RWPE2 (cell line): ENCODE data around the gene PPP6R1.

Source experiments
- ATAC-seq: fragments of 200-7000 bp; cut with Tn5 transposase; 3 replicates; pipeline ENCODE4 v1.9.1; 2021; ENCODE audit warnings: low read depth
- DNase-seq: peaks from one replicate; pipeline ENCODE4 v3.0.0-alpha.2; 2020; ENCODE audit warnings: low spot score
- H3K27ac ChIP-seq: fragments of 450-650 bp; 2 replicates; pipeline ENCODE4 v1.5.1; 2017; ENCODE audit warnings: mild to moderate bottlenecking; ENCODE audit not compliant: poor library complexity, severe bottlenecking
- H3K27me3 ChIP-seq: fragments of 250-450 bp; sonication (Bioruptor Pico); 2 replicates; pipeline ENCODE4 v1.5.1; 2021; ENCODE audit warnings: mild to moderate bottlenecking, moderate library complexity; ENCODE audit not compliant: insufficient read depth, poor library complexity, severe bottlenecking
- H3K36me3 ChIP-seq: fragments of 250-450 bp; sonication (Bioruptor Pico); 2 replicates; pipeline ENCODE4 v1.5.1; 2020; ENCODE audit warnings: low read depth, mild to moderate bottlenecking, moderate library complexity
- H3K4me1 ChIP-seq: fragments of 250-450 bp; sonication (Bioruptor Pico); 2 replicates; pipeline ENCODE4 v1.5.1; 2021; ENCODE audit warnings: mild to moderate bottlenecking, moderate library complexity; ENCODE audit not compliant: insufficient read depth, poor library complexity, severe bottlenecking
- H3K4me3 ChIP-seq: fragments of 250-450 bp; sonication (Bioruptor Pico); 2 replicates; pipeline ENCODE4 v1.5.1; 2021; ENCODE audit warnings: mild to moderate bottlenecking, moderate library complexity; ENCODE audit not compliant: severe bottlenecking
- H3K9me3 ChIP-seq: fragments of 250-450 bp; sonication (Bioruptor Pico); 2 replicates; pipeline ENCODE4 v1.5.1; 2021; ENCODE audit warnings: mild to moderate bottlenecking, moderate library complexity; ENCODE audit not compliant: severe bottlenecking
- TF ChIP-seq, protein P1 (sequence below): fragments of 450-650 bp; IDR thresholded peaks from one replicate; pipeline ENCODE4 v1.5.1; 2017; ENCODE audit warnings: mild to moderate bottlenecking, moderate library complexity; ENCODE audit not compliant: poor library complexity, severe bottlenecking

Gene PPP6R1, protein sequence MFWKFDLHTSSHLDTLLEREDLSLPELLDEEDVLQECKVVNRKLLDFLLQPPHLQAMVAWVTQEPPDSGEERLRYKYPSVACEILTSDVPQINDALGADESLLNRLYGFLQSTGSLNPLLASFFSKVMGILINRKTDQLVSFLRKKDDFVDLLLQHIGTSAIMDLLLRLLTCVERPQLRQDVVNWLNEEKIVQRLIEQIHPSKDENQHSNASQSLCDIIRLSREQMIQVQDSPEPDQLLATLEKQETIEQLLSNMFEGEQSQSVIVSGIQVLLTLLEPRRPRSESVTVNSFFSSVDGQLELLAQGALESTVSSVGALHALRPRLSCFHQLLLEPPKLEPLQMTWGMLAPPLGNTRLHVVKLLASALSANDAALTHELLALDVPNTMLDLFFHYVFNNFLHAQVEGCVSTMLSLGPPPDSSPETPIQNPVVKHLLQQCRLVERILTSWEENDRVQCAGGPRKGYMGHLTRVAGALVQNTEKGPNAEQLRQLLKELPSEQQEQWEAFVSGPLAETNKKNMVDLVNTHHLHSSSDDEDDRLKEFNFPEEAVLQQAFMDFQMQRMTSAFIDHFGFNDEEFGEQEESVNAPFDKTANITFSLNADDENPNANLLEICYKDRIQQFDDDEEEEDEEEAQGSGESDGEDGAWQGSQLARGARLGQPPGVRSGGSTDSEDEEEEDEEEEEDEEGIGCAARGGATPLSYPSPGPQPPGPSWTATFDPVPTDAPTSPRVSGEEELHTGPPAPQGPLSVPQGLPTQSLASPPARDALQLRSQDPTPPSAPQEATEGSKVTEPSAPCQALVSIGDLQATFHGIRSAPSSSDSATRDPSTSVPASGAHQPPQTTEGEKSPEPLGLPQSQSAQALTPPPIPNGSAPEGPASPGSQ

DNA sequence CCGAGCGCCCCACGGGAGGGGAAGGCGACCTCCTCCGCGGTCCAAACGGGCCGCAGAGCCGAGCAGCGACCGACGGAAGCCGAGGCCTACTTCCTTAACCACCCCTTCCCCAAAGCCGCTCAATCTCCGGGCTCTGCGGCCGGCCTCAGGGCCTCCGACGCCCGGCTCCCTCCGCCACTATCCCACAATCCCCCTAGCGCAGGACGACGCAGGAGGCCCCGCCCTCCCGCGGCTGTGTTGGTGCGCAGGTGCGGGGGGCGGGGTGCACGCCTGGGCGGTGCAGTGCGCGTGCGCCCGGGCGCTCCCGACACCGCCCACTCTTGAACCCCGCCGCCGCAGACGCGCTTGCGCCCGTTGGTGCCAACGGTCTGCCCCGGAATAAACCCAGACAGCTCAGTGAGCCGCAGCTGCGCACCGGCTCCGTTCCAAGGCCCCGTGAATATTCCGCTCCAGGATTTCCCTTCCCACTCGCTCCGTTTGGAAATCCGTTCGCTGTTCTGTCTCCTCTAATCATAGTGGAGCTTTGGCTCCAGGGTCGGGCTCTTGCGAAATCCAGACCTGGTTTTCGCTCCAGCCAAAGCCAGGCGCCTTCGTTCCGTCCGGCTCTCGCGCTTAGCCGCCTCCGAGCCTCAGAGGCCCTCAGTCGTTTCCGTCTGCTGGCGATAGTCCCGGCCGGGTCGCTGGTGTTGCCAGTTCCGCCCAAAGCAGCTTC lies at the start of gene PPP6R1:
TSS of gene PPP6R1 (minus strand) at position 190 of the 712 bp plus-strand sequence. CDS start 11,914 bp downstream, outside the sequence.
- H3K27ac ChIP-seq = peak within 1 kb of the TSS; percentile 88
- peak; percentile 87 for ATAC-seq
- H3K9me3 ChIP-seq = no peaks in the 10 kb centered on the region
- peak within 1 kb of the TSS; percentile 66 for H3K4me3 ChIP-seq
- peaks cover 16% of the 10 kb centered on the region for H3K4me1 ChIP-seq
- peaks cover 6% of the 10 kb centered on the region for H3K36me3 ChIP-seq
- TF ChIP-seq, protein P1, sequence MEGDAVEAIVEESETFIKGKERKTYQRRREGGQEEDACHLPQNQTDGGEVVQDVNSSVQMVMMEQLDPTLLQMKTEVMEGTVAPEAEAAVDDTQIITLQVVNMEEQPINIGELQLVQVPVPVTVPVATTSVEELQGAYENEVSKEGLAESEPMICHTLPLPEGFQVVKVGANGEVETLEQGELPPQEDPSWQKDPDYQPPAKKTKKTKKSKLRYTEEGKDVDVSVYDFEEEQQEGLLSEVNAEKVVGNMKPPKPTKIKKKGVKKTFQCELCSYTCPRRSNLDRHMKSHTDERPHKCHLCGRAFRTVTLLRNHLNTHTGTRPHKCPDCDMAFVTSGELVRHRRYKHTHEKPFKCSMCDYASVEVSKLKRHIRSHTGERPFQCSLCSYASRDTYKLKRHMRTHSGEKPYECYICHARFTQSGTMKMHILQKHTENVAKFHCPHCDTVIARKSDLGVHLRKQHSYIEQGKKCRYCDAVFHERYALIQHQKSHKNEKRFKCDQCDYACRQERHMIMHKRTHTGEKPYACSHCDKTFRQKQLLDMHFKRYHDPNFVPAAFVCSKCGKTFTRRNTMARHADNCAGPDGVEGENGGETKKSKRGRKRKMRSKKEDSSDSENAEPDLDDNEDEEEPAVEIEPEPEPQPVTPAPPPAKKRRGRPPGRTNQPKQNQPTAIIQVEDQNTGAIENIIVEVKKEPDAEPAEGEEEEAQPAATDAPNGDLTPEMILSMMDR = no peak
- DNase-seq = peak; percentile 94
- H3K27me3 ChIP-seq = no peaks in the 10 kb centered on the region

DNA sequence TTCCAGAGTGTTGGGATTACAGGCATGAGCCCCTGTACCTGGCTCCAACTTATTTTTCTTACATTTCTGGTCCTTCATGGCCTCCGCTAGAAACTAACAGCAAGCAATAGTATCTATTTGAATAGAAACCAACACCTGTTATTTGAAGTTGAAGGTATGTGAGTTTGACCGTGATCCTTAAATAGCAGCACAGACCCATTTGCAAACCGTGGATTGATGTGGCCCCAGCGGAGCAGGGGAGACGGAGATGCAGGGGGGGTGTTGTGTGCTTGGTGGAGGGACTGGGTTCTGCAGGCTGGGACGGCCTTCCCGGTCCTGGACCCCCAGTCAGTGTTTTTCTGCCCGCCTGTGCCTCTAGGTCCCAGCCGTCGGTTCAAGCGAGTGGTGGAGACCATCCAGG lies 49.5 kb upstream of the PPP6R1 start:
- Histone ChIP-seq H3K27me3 (no peaks in the 10 kb centered on the region), H3K9me3 (no peaks in the 10 kb centered on the region), H3K27ac (no peak overlapping the region), H3K36me3 (peaks cover 11% of the 10 kb centered on the region), H3K4me1 (no peaks in the 10 kb centered on the region), H3K4me3 (no peak overlapping the region)
- no peak for DNase-seq
- TF ChIP-seq, protein P1 = no peak
- ATAC-seq = no peak

DNA sequence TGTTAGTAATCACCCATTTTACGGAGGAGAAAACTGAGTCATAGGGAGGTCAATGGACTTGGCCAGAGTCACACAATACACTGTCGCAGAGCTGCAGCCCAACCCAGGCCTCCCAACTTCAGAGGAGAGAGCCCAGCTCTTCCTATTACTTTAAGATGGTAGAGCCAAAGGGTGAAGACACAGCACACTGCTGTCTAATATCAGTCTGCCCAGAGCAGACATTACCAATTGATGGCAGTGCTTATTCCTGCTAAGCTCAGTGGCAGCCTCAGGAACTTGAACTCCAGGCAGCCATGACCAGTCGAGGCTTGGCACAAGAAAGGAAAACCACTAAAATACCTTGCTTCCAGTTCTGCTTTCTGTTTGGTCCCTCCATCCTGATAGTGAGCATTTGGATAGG lies 47.9 kb upstream of the PPP6R1 start:
- Histone ChIP-seq H3K36me3 (peaks cover 11% of the 10 kb centered on the region), H3K4me1 (no peaks in the 10 kb centered on the region), H3K27ac (no peak overlapping the region), H3K9me3 (no peaks in the 10 kb centered on the region), H3K4me3 (no peak overlapping the region), H3K27me3 (no peaks in the 10 kb centered on the region)
- ATAC-seq = no peak
- DNase-seq = no peak
- TF ChIP-seq, protein P1 = no peak

DNA sequence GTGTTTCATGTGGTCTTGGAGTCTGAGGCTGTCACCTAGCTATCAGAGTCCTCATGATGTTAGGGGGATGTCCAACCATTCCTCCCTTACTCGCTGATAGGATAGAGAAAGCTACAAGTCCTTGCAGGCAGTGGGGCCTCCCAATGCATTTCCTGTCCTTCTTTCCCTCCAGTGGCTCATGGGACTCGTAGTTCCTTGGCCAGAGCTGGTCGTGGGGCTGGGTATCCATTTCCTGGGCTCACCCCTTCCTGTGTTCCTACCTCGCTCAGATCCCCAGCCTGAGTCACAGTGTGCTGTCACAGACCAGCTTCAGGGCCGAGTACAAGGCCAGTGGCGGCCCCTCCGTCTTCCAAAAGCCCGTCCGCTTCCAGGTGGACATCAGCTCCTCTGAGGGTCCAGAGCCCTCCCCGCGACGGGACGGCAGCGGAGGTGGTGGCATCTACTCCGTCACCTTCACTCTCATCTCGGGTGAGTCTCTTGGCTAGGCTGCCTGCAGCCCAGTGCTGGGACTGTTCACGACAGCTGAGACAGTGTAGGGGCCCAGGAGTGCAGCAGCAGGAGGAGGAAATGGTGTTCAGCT lies 47.3 kb upstream of the PPP6R1 start:
- Histone ChIP-seq H3K36me3 (peaks cover 11% of the 10 kb centered on the region), H3K27me3 (no peaks in the 10 kb centered on the region), H3K4me3 (no peak overlapping the region), H3K4me1 (no peaks in the 10 kb centered on the region), H3K9me3 (no peaks in the 10 kb centered on the region), H3K27ac (no peak overlapping the region)
- no peak for ATAC-seq
- TF ChIP-seq, protein P1 = no peak
- no peak for DNase-seq
